ENCODE results near the gene SCD5.

Gene SCD5

GRCh38 chr4:82782626-82783345 lies 15.8 kb downstream of the SCD5 start:
- Histone ChIP-seq H3K4me3 (ENCODE audit: low read length) (no peak overlapping the region), H3K9me3 (ENCODE audit: control insufficient read depth, insufficient read depth, low read length) (no peaks in the 10 kb centered on the region), H3K4me1 (ENCODE audit: control insufficient read depth, insufficient read depth, low read length) (peaks cover 1% of the 10 kb centered on the region; the same call in 1 of the 2 replicates), H3K27ac (ENCODE audit: low read length) (no peak overlapping the region), H3K27me3 (ENCODE audit: control insufficient read depth, insufficient read depth, low read length) (peaks cover 42% of the 10 kb centered on the region), H3K36me3 (ENCODE audit: control insufficient read depth, insufficient read depth, low read length) (no peaks in the 10 kb centered on the region)
- no peak for DNase-seq (ENCODE audit: low read depth, low spot score)
- WGBS (ENCODE audit: insufficient coverage, insufficient read length) = no CpG with 5 or more reads among the region's 5 CpGs

GRCh38 chr4:82780752-82781231 lies 17.8 kb downstream of the SCD5 start:
- Histone ChIP-seq H3K27ac (ENCODE audit: low read length) (no peak overlapping the region), H3K4me3 (ENCODE audit: low read length) (no peak overlapping the region), H3K27me3 (ENCODE audit: control insufficient read depth, insufficient read depth, low read length) (peaks cover 28% of the 10 kb centered on the region), H3K4me1 (ENCODE audit: control insufficient read depth, insufficient read depth, low read length) (peaks cover 1% of the 10 kb centered on the region; the same call in 1 of the 2 replicates), H3K9me3 (ENCODE audit: control insufficient read depth, insufficient read depth, low read length) (no peaks in the 10 kb centered on the region), H3K36me3 (ENCODE audit: control insufficient read depth, insufficient read depth, low read length) (no peaks in the 10 kb centered on the region)
- WGBS (ENCODE audit: insufficient coverage, insufficient read length) = no CpG with 5 or more reads among the region's 10 CpGs
- DNase-seq (ENCODE audit: low read depth, low spot score) = no peak

GRCh38 chr4:82780170-82780751 lies 18.3 kb downstream of the SCD5 start:
- WGBS (ENCODE audit: insufficient coverage, insufficient read length) = no CpG with 5 or more reads among the region's 1 CpG
- no peak for DNase-seq (ENCODE audit: low read depth, low spot score)
- Histone ChIP-seq H3K27ac (ENCODE audit: low read length) (no peak overlapping the region), H3K36me3 (ENCODE audit: control insufficient read depth, insufficient read depth, low read length) (no peaks in the 10 kb centered on the region), H3K4me1 (ENCODE audit: control insufficient read depth, insufficient read depth, low read length) (peaks cover 1% of the 10 kb centered on the region; the same call in 1 of the 2 replicates), H3K9me3 (ENCODE audit: control insufficient read depth, insufficient read depth, low read length) (no peaks in the 10 kb centered on the region), H3K4me3 (ENCODE audit: low read length) (no peak overlapping the region), H3K27me3 (ENCODE audit: control insufficient read depth, insufficient read depth, low read length) (peaks cover 25% of the 10 kb centered on the region)

- no peak for DNase-seq (ENCODE audit: low read depth, low spot score)
- H3K27me3 ChIP-seq (ENCODE audit: control insufficient read depth, insufficient read depth, low read length) = peaks cover 17% of the 10 kb centered on the region
- no peaks in the 10 kb centered on the region for H3K9me3 ChIP-seq (ENCODE audit: control insufficient read depth, insufficient read depth, low read length)
- no CpG with 5 or more reads among the region's 11 CpGs for WGBS (ENCODE audit: insufficient coverage, insufficient read length)
- no peaks in the 10 kb centered on the region for H3K36me3 ChIP-seq (ENCODE audit: control insufficient read depth, insufficient read depth, low read length)
- H3K4me1 ChIP-seq (ENCODE audit: control insufficient read depth, insufficient read depth, low read length) = peaks cover 1% of the 10 kb centered on the region; the same call in 1 of the 2 replicates
- H3K27ac ChIP-seq (ENCODE audit: low read length) = no peak overlapping the region
- no peak overlapping the region for H3K4me3 ChIP-seq (ENCODE audit: low read length)
Measured at GRCh38 chr4:82779032-82779431, 19.6 kb downstream of the SCD5 start.

- peaks cover 13% of the 10 kb centered on the region; the same call in 1 of the 2 replicates for H3K27me3 ChIP-seq (ENCODE audit: control insufficient read depth, insufficient read depth, low read length)
- H3K27ac ChIP-seq (ENCODE audit: low read length) = no peak overlapping the region
- DNase-seq (ENCODE audit: low read depth, low spot score) = no peak
- H3K9me3 ChIP-seq (ENCODE audit: control insufficient read depth, insufficient read depth, low read length) = no peaks in the 10 kb centered on the region
- H3K4me1 ChIP-seq (ENCODE audit: control insufficient read depth, insufficient read depth, low read length) = peaks cover 1% of the 10 kb centered on the region; the same call in 1 of the 2 replicates
- H3K4me3 ChIP-seq (ENCODE audit: low read length) = no peak overlapping the region
- H3K36me3 ChIP-seq (ENCODE audit: control insufficient read depth, insufficient read depth, low read length) = no peaks in the 10 kb centered on the region
- WGBS (ENCODE audit: insufficient coverage, insufficient read length) = no CpG with 5 or more reads among the region's 5 CpGs
Measured at GRCh38 chr4:82777857-82778525, 20.6 kb downstream of the SCD5 start.

GRCh38 chr4:82776925-82777542 lies 21.6 kb downstream of the SCD5 start:
- Histone ChIP-seq H3K4me1 (ENCODE audit: control insufficient read depth, insufficient read depth, low read length) (no peaks in the 10 kb centered on the region), H3K36me3 (ENCODE audit: control insufficient read depth, insufficient read depth, low read length) (no peaks in the 10 kb centered on the region), H3K9me3 (ENCODE audit: control insufficient read depth, insufficient read depth, low read length) (no peaks in the 10 kb centered on the region), H3K4me3 (ENCODE audit: low read length) (no peak overlapping the region), H3K27ac (ENCODE audit: low read length) (no peak overlapping the region), H3K27me3 (ENCODE audit: control insufficient read depth, insufficient read depth, low read length) (peaks cover 6% of the 10 kb centered on the region; the same call in 1 of the 2 replicates)
- DNase-seq (ENCODE audit: low read depth, low spot score) = no peak
- WGBS (ENCODE audit: insufficient coverage, insufficient read length) = no CpG with 5 or more reads among the region's 5 CpGs

- Histone ChIP-seq H3K4me3 (ENCODE audit: low read length) (no peak overlapping the region), H3K4me1 (ENCODE audit: control insufficient read depth, insufficient read depth, low read length) (no peaks in the 10 kb centered on the region), H3K36me3 (ENCODE audit: control insufficient read depth, insufficient read depth, low read length) (no peaks in the 10 kb centered on the region), H3K9me3 (ENCODE audit: control insufficient read depth, insufficient read depth, low read length) (no peaks in the 10 kb centered on the region), H3K27ac (ENCODE audit: low read length) (no peak overlapping the region), H3K27me3 (ENCODE audit: control insufficient read depth, insufficient read depth, low read length) (peaks cover 2% of the 10 kb centered on the region; the same call in 1 of the 2 replicates)
- DNase-seq (ENCODE audit: low read depth, low spot score) = no peak
- WGBS (ENCODE audit: insufficient coverage, insufficient read length) = no CpG with 5 or more reads among the region's 5 CpGs
Measured at GRCh38 chr4:82775243-82775642, 23.4 kb downstream of the SCD5 start.

- Histone ChIP-seq H3K4me3 (ENCODE audit: low read length) (no peak overlapping the region), H3K4me1 (ENCODE audit: control insufficient read depth, insufficient read depth, low read length) (no peaks in the 10 kb centered on the region), H3K36me3 (ENCODE audit: control insufficient read depth, insufficient read depth, low read length) (no peaks in the 10 kb centered on the region), H3K27me3 (ENCODE audit: control insufficient read depth, insufficient read depth, low read length) (no peaks in the 10 kb centered on the region; the same call in 1 of the 2 replicates), H3K9me3 (ENCODE audit: control insufficient read depth, insufficient read depth, low read length) (no peaks in the 10 kb centered on the region), H3K27ac (ENCODE audit: low read length) (no peak overlapping the region)
- WGBS (ENCODE audit: insufficient coverage, insufficient read length) = no CpG with 5 or more reads among the region's 3 CpGs
- no peak for DNase-seq (ENCODE audit: low read depth, low spot score)
Measured at GRCh38 chr4:82774711-82775171, 23.9 kb downstream of the SCD5 start.

- Histone ChIP-seq H3K27me3 (ENCODE audit: control insufficient read depth, insufficient read depth, low read length) (no peaks in the 10 kb centered on the region; the same call in 1 of the 2 replicates), H3K9me3 (ENCODE audit: control insufficient read depth, insufficient read depth, low read length) (no peaks in the 10 kb centered on the region), H3K4me1 (ENCODE audit: control insufficient read depth, insufficient read depth, low read length) (no peaks in the 10 kb centered on the region), H3K36me3 (ENCODE audit: control insufficient read depth, insufficient read depth, low read length) (no peaks in the 10 kb centered on the region), H3K27ac (ENCODE audit: low read length) (no peak overlapping the region), H3K4me3 (ENCODE audit: low read length) (no peak overlapping the region)
- no peak for DNase-seq (ENCODE audit: low read depth, low spot score)
- no CpG with 5 or more reads among the region's 4 CpGs for WGBS (ENCODE audit: insufficient coverage, insufficient read length)
Measured at GRCh38 chr4:82773057-82773456, 25.5 kb downstream of the SCD5 start.

- DNase-seq (ENCODE audit: low read depth, low spot score) = no peak
- WGBS (ENCODE audit: insufficient coverage, insufficient read length) = no CpG with 5 or more reads among the region's 3 CpGs
- H3K4me3 ChIP-seq (ENCODE audit: low read length) = no peak overlapping the region
Measured at GRCh38 chr4:82770607-82771006, 28.0 kb downstream of the SCD5 start.

More at GRCh38 chr4:82770607-82771006, 28.0 kb downstream of the SCD5 start:
- H3K36me3 ChIP-seq (ENCODE audit: control insufficient read depth, insufficient read depth, low read length) = no peaks in the 10 kb centered on the region
- no peaks in the 10 kb centered on the region; the same call in 1 of the 2 replicates for H3K9me3 ChIP-seq (ENCODE audit: control insufficient read depth, insufficient read depth, low read length)
- no peak overlapping the region for H3K27ac ChIP-seq (ENCODE audit: low read length)
- H3K4me1 ChIP-seq (ENCODE audit: control insufficient read depth, insufficient read depth, low read length) = no peaks in the 10 kb centered on the region
- no peaks in the 10 kb centered on the region for H3K27me3 ChIP-seq (ENCODE audit: control insufficient read depth, insufficient read depth, low read length)
